ENCODE data around the gene ANKS1A. TPM values are rescaled to one million over a fixed set of nuclear protein-coding genes. Genes with fewer than 3 reads are reported as not detected.
A peak's percentile ranks its signal among the peaks of the same experiment; 100 is the strongest.

The ANKS1A gene
- total and polyA plus RNA-seq, 11 donors = 11.0 to 49.5 (median 29.3) TPM

DNA sequence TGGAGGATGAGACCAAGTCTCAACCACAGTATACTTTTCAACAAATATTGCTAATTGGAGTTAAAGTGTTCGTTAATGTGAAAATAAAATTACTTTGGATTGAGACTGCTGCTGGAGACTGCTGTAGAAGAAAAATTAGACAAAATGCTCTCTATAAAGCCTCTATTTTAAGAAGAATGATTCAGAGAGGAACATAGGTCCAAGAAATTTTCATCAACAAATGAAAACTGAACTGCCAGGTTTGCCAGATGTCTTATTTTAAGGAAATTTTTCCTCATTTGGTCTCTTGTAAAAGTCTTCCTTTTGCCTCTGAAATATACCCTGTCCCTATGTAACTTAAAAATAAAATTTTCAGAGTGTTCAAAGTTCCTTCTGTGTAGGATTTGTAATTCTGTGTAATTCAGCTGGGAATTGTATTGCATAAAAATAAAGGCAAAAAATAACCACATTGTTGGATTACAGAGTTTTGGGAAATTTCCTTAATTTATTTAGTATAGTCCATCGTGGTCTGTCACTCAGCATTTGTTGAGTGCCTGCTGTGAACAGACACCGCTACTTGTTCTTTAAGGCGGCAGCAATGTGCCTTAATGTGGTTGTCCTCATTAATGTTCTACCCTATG, 27.4 kb downstream of the ANKS1A start:
- 76 to 84% (median 78%) methylated on average over 4 of the region's 4 CpGs for WGBS, 4 donors
- H3K36me3 ChIP-seq = peaks cover 0 to 9% (median 0%) of the 10 kb centered on the region in 9 donors
- no peaks in the 10 kb centered on the region for H3K27me3 ChIP-seq
- H3K27ac ChIP-seq = peak overlapping the region; percentile 1 to 77 (median 60)
- DNase-seq = no peak
- H3K9me3 ChIP-seq = no peaks in the 10 kb centered on the region
- TF ChIP-seq POLR2A (IDR thresholded peaks at IDR 0.05) (no peak), CTCF (IDR thresholded peaks at IDR 0.05) (no peak)
- H3K4me1 ChIP-seq = peaks cover 12 to 73% (median 39%) of the 10 kb centered on the region in 12 donors
- ATAC-seq = peak; percentile 19 to 44 (median 26)
- H3K4me3 ChIP-seq = no peak overlapping the region
- intact Hi-C loops (cut with DNase I) = no loop called here

- Histone ChIP-seq H3K4me1 (peaks cover 12 to 69% (median 39%) of the 10 kb centered on the region in 12 donors), H3K4me3 (no peak overlapping the region), H3K27ac (peak overlapping the region in 11 of 12 donors; percentile 44 to 77 (median 61)), H3K36me3 (peaks cover 0 to 9% (median 0%) of the 10 kb centered on the region in 9 donors), H3K27me3 (no peaks in the 10 kb centered on the region), H3K9me3 (no peaks in the 10 kb centered on the region)
- DNase-seq (no peak), ATAC-seq (peak in 1 of 4 donors; percentile 10)
- intact Hi-C loops (cut with DNase I) = no loop called here
- TF ChIP-seq POLR2A (IDR thresholded peaks at IDR 0.05) (no peak), CTCF (IDR thresholded peaks at IDR 0.05) (no peak)
- WGBS, 4 donors = 71 to 79% (median 75%) methylated on average over 4 to 6 of the region's 6 CpGs
These were observed 28.7 kb downstream of the ANKS1A start for GRCh38 chr6:34917626-34918285.

- ATAC-seq = peak in 3 of 4 donors; percentile 56 to 86 (median 67)
These were observed 30.6 kb downstream of the ANKS1A start for GRCh38 chr6:34919651-34920050.

More at GRCh38 chr6:34919651-34920050, 30.6 kb downstream of the ANKS1A start:
- H3K27me3 ChIP-seq = no peaks in the 10 kb centered on the region
- peak in 1 of 5 donors; percentile 28 for DNase-seq
- TF ChIP-seq POLR2A (IDR thresholded peaks at IDR 0.05) = no peak
- no peak for TF ChIP-seq CTCF (IDR thresholded peaks at IDR 0.05)
- intact Hi-C loops (cut with DNase I) = no loop called here
- no peaks in the 10 kb centered on the region for H3K9me3 ChIP-seq
- 71 to 96% (median 77%) methylated on average over 1 of the region's 1 CpG for WGBS, 4 donors
- peak overlapping the region in 6 of 12 donors; percentile 8 to 51 (median 30) for H3K27ac ChIP-seq
- H3K36me3 ChIP-seq = peaks cover 0 to 9% (median 0%) of the 10 kb centered on the region in 9 donors
- peaks cover 12 to 62% (median 39%) of the 10 kb centered on the region in 12 donors for H3K4me1 ChIP-seq
- no peak overlapping the region for H3K4me3 ChIP-seq
